Left lung (tissue), 14 donors: ENCODE measurements around the gene PRKAB2. TPM values are rescaled to one million over a fixed set of nuclear protein-coding genes. Genes with fewer than 3 reads are reported as not detected.

Experiments used
- ATAC-seq: fragments of 200-7000 bp; cut with Tn5 transposase; one replicate; pipeline ENCODE4 v1.9.1; 2020; ENCODE audit warnings: moderate library complexity
- DNase-seq, 4 donors: peaks; one replicate each; pipeline ENCODE4 v3.0.0-alpha.2; 2013 to 2020
- H3K27ac ChIP-seq, 2 donors: fragments of 200-600 bp; sonication (generic) in 1 of 2; one replicate each; pipeline versions ENCODE4 v1.5.0 to v1.8.0; 2020 to 2021
- H3K27me3 ChIP-seq, 2 donors: fragments of 200-600 bp; sonication (generic) in 1 of 2; one replicate each; pipeline versions ENCODE4 v1.5.0 to v1.8.0; 2020 to 2021
- H3K36me3 ChIP-seq, 2 donors: fragments of 200-600 bp; sonication (generic) in 1 of 2; one replicate each; pipeline versions ENCODE4 v1.5.0 to v1.8.0; 2020 to 2021
- H3K4me1 ChIP-seq, 2 donors: fragments of 200-600 bp; one replicate each; pipeline ENCODE4 v1.8.0; 2021
- H3K4me3 ChIP-seq, 2 donors: fragments of 200-600 bp; sonication (generic) in 1 of 2; one replicate each; pipeline versions ENCODE4 v1.5.0 to v1.8.0; 2020 to 2021; ENCODE audit warnings: mild to moderate bottlenecking in 1 of 2
- H3K9me3 ChIP-seq, 2 donors: fragments of 200-600 bp; sonication (generic) in 1 of 2; one replicate each; pipeline versions ENCODE4 v1.5.0 to v1.8.0; 2020 to 2021
- intact Hi-C, 2 donors: fragments of 100-400 bp; cut with DNase I; formaldehyde crosslinking; loops; one replicate each; pipeline versions ENCODE4 v1.11.2 to v1.14.2; 2022
- long read RNA-seq, 12 donors: library from polyadenylated mRNA in 2 of 12; unstranded in 2 of 12; transcript quantifications; one replicate each; pipeline ENCODE4 v2.0.0 and lab custom pipeline, GENCODE V29; 2019 to 2026
- polyA plus RNA-seq, 6 donors: library from polyadenylated mRNA; unstranded; fragments of 120-200 nt; gene quantifications; one replicate each; pipeline ENCODE4 v1.2.1, GENCODE V29; 2013; ENCODE audit not compliant: insufficient read length in 6 of 6
- total RNA-seq, 2 donors: library from RNA; stranded (reverse); fragmentation: NEBNext Ultra II Directional; extraction: Animal tissue kit (Norgen Biotek cat#: 25700); gene quantifications; one replicate each; pipeline ENCODE4 v1.2.1, GENCODE V29; 2021
- TF ChIP-seq, protein P1 (sequence below), 2 donors: fragments of 200-600 bp; sonication (generic) in 1 of 2; IDR thresholded peaks; one replicate each; pipeline versions ENCODE4 v1.5.0 to v1.8.0; 2021; ENCODE audit warnings: antibody characterized with exemption in 2 of 2
- donor health status: DM: no; HTN: yes; CAD: no.
- donor health status: DM: no; HTN: no; CAD: no.

Gene PRKAB2, protein sequence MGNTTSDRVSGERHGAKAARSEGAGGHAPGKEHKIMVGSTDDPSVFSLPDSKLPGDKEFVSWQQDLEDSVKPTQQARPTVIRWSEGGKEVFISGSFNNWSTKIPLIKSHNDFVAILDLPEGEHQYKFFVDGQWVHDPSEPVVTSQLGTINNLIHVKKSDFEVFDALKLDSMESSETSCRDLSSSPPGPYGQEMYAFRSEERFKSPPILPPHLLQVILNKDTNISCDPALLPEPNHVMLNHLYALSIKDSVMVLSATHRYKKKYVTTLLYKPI
- total RNA-seq: 10 to 100 TPM in 1 of 2 donors, 1 to 10 TPM in 1; 9.7 to 11.9 TPM
- polyA plus RNA-seq: 10 to 100 TPM; 28.0 to 42.7 (median 33.3) TPM
- long read RNA-seq, donor 1, full-length matches to known transcripts: 6 of 11 reads
- long read RNA-seq, donor 1, partial matches to known transcripts: 0 of 11 reads
- long read RNA-seq, donor 1, other reads (novel, unspliced or antisense): 5 of 11 reads
- long read RNA-seq, donor 2, full-length matches to known transcripts: 1 of 6 reads
- long read RNA-seq, donor 2, partial matches to known transcripts: 5 of 6 reads
- long read RNA-seq, donor 2, other reads (novel, unspliced or antisense): 0 of 6 reads
- long read RNA-seq, donor 3: 0 reads
- long read RNA-seq, donor 4, full-length matches to known transcripts: 3 of 7 reads
- long read RNA-seq, donor 4, partial matches to known transcripts: 1 of 7 reads
- long read RNA-seq, donor 4, other reads (novel, unspliced or antisense): 3 of 7 reads
- long read RNA-seq, donor 5, full-length matches to known transcripts: 5 of 10 reads
- long read RNA-seq, donor 5, partial matches to known transcripts: 5 of 10 reads
- long read RNA-seq, donor 5, other reads (novel, unspliced or antisense): 0 of 10 reads
- long read RNA-seq, donor 6: 0 reads
- long read RNA-seq, donor 7, full-length matches to known transcripts: 3 of 3 reads
- long read RNA-seq, donor 7, partial matches to known transcripts: 0 of 3 reads
- long read RNA-seq, donor 7, other reads (novel, unspliced or antisense): 0 of 3 reads
- long read RNA-seq, donor 8, full-length matches to known transcripts: 1 of 1 reads
- long read RNA-seq, donor 8, partial matches to known transcripts: 0 of 1 reads
- long read RNA-seq, donor 8, other reads (novel, unspliced or antisense): 0 of 1 reads
- long read RNA-seq, donor 9: 0 reads
- long read RNA-seq, donor 10: 0 reads
- long read RNA-seq, donor 11, full-length matches to known transcripts: 4 of 4 reads
- long read RNA-seq, donor 11, partial matches to known transcripts: 0 of 4 reads
- long read RNA-seq, donor 11, other reads (novel, unspliced or antisense): 0 of 4 reads
- long read RNA-seq, donor 12, partial matches to known transcripts: 33 of 38 reads
- long read RNA-seq, donor 12, other reads (novel, unspliced or antisense): 5 of 38 reads

DNA sequence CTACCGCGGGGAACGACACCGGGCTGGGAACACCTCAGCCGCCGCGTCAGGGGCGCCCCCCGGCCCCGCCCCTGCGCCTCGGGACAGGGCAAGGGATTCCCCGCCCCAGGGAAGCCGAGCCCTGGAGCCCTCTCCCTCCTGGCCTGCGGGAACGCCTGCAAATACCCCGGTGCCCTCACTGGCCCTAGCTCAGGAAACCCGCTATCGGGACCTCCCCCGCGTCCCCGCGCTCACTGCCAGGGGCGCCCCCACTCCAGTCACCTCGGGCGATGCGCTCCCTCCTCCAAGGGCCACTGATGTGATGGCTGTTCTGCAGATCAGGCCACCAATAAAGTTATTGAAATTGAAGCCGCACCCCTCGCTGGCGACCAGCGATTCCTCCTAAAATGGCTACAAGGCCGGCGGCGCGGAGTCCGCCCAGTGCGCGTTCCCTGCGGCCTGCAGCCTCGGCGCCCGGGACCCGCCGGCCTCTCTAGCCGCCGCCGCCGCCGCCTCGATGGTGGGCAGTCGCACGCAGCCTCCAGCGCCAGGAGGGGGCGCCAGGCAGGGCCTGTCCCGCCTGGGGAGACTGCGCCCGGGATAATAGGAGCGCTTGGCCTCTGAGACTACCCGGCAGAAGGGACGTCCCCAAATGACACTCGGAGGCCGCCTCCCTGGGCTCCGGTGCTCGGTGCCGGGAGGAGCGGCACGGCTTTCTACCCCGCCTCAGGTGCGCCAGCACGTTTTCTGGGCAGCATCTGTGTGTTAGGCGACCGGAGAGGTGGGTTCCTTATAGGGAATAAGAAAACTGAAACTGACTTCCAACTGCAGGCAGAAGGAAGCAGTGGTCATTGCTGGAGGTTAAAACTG, at the start of gene PRKAB2:
PRKAB2 (minus strand) TSS at position 303 of the 849 bp plus-strand sequence. CDS start 326 bp downstream, outside the sequence.
- intact Hi-C loops: loop anchor here in 1 of 2 donors (5.0 kb wide), 1 partner anchor 70 kb away; the partner anchor contains the start of gene CHD1L
- Histone ChIP-seq H3K9me3 (peaks cover 0 to 3% of the 10 kb centered on the region in 2 donors), H3K36me3 (peaks cover 0 to 3% of the 10 kb centered on the region in 2 donors), H3K4me1 (peaks cover 9 to 34% of the 10 kb centered on the region in 2 donors), H3K27me3 (no peaks in the 10 kb centered on the region), H3K27ac (peak within 1 kb of the TSS; percentile 97 to 98), H3K4me3 (peak within 1 kb of the TSS; percentile 93 to 98)
- ATAC-seq: peak; percentile 98
- TF ChIP-seq, protein P1, sequence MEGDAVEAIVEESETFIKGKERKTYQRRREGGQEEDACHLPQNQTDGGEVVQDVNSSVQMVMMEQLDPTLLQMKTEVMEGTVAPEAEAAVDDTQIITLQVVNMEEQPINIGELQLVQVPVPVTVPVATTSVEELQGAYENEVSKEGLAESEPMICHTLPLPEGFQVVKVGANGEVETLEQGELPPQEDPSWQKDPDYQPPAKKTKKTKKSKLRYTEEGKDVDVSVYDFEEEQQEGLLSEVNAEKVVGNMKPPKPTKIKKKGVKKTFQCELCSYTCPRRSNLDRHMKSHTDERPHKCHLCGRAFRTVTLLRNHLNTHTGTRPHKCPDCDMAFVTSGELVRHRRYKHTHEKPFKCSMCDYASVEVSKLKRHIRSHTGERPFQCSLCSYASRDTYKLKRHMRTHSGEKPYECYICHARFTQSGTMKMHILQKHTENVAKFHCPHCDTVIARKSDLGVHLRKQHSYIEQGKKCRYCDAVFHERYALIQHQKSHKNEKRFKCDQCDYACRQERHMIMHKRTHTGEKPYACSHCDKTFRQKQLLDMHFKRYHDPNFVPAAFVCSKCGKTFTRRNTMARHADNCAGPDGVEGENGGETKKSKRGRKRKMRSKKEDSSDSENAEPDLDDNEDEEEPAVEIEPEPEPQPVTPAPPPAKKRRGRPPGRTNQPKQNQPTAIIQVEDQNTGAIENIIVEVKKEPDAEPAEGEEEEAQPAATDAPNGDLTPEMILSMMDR (IDR thresholded peaks at IDR 0.05): peak; percentile 74 to 96
- DNase-seq: peak; percentile 91 to 99 (median 96)

DNA sequence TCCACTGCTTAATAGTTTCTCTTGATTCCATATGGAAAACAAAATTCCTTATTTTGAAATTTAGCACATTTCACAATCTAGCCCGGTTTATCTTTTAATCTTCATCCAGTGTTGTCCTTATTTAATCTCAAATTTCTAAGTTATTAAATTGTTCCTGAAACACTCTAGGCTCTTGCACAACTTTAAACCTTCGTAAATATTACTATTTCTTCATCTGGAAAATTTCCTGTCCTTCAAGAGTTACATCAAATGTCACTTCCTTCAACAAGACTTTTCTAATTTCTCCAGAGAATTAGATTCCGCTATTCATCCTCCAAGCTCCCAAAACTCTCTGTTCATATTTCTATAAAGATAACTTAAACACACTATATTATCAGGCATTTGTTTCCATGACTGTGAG, 46.3 kb upstream of the PRKAB2 start:
- ATAC-seq: no peak
- TF ChIP-seq, protein P1 (IDR thresholded peaks at IDR 0.05): no peak
- H3K4me3 ChIP-seq: no peak overlapping the region
- H3K4me1 ChIP-seq: peaks cover 0 to 9% of the 10 kb centered on the region in 2 donors
- H3K36me3 ChIP-seq: no peaks in the 10 kb centered on the region
- H3K9me3 ChIP-seq: no peaks in the 10 kb centered on the region
- H3K27ac ChIP-seq: no peak overlapping the region
- no peaks in the 10 kb centered on the region for H3K27me3 ChIP-seq
- DNase-seq: no peak
- intact Hi-C loops: no loop called here

DNA sequence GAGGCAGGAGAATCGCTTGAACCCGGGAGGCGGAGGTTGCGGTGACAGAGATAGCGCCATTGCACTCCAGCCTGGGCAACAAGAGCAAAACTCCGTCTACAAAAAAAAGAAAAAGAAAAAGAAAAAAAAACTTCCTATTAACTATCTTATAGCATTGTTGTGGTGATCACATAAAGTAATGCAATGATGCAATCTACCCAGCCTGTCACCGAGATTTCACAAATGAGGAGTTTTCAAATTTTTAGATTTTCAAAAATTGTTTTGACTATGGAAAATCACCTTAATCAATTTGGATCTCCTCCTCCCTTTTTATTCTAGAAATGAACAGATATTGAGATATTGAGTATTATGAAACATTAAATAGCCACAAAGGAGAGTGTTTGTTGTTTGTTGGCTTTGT, 44.9 kb upstream of the PRKAB2 start:
- Histone ChIP-seq H3K4me1 (peaks cover 0 to 9% of the 10 kb centered on the region in 2 donors), H3K9me3 (no peaks in the 10 kb centered on the region), H3K27ac (no peak overlapping the region), H3K27me3 (no peaks in the 10 kb centered on the region), H3K4me3 (no peak overlapping the region), H3K36me3 (peaks cover 0 to 5% of the 10 kb centered on the region in 2 donors)
- DNase-seq (no peak), ATAC-seq (no peak)
- intact Hi-C loops: no loop called here
- TF ChIP-seq, protein P1 (IDR thresholded peaks at IDR 0.05): no peak

DNA sequence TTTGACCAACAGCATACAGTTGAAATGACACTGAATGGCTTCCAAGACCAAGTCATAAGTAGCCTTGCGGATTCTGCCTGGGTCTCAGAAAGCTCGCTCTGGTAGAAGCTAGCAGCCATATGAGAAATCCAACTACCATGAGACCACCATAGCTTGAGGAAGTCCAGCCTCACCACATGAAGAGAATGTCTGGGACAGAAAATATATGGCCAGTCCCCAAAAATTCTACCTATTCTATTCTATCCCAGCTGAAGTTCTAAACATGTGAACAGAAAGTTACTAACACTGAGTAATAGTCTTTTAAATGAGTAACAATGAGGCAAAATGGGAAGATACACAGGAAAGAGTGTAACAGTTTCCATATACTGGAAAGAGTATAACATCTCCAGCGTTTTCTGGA, 43.9 kb upstream of the PRKAB2 start:
- H3K4me3 ChIP-seq: no peak overlapping the region
- no peak for DNase-seq
- TF ChIP-seq, protein P1 (IDR thresholded peaks at IDR 0.05): no peak
- no peak overlapping the region for H3K27ac ChIP-seq
- no peaks in the 10 kb centered on the region for H3K9me3 ChIP-seq
- no peak for ATAC-seq
- peaks cover 0 to 9% of the 10 kb centered on the region in 2 donors for H3K4me1 ChIP-seq
- peaks cover 0 to 9% of the 10 kb centered on the region in 2 donors for H3K36me3 ChIP-seq
- intact Hi-C loops: no loop called here
- no peaks in the 10 kb centered on the region for H3K27me3 ChIP-seq
